HFFc6 (cell line): ENCODE results near the gene CRIP3. TPM values are rescaled to one million over a fixed set of nuclear protein-coding genes. Genes with fewer than 3 reads are reported as not detected.
A peak's percentile ranks its signal among the peaks of the same experiment; 100 is the strongest.

Source experiments
- DNase-seq: peaks from one replicate; pipeline ENCODE4 v3.0.0-alpha.2; 2018
- H3K27ac Mint-ChIP-seq: 2 replicates; pipeline ENCODE4 v1.8.0; 2020; ENCODE audit warnings: mild to moderate bottlenecking, mixed read lengths
- H3K27me3 Mint-ChIP-seq: 2 replicates; pipeline ENCODE4 v1.8.0; 2021; ENCODE audit warnings: mild to moderate bottlenecking, moderate library complexity, mixed read lengths; ENCODE audit not compliant: insufficient read depth
- H3K36me3 Mint-ChIP-seq: 2 replicates; pipeline ENCODE4 v1.8.0; 2021; ENCODE audit warnings: low read depth, mixed read lengths
- H3K4me1 Mint-ChIP-seq: 2 replicates; pipeline ENCODE4 v1.8.0; 2020; ENCODE audit warnings: low read depth, mixed read lengths
- H3K4me3 Mint-ChIP-seq: 2 replicates; pipeline ENCODE4 v1.8.0; 2020; ENCODE audit warnings: mild to moderate bottlenecking, moderate library complexity, mixed read lengths
- H3K9me3 Mint-ChIP-seq: 2 replicates; pipeline ENCODE4 v1.8.0; 2020; ENCODE audit warnings: mild to moderate bottlenecking, mixed read lengths
- CTCF ChIP-seq: fragments of 200-600 bp; sonication (generic); IDR thresholded peaks from 2 replicates; pipeline ENCODE4 v1.5.0; 2021; ENCODE audit warnings: antibody characterized with exemption, mild to moderate bottlenecking
- total RNA-seq, 6 experiments: library from RNA; stranded (reverse); fragmentation: NEBNext Ultra II Directional; extraction: Animal tissue kit (Norgen Biotek cat#: 25700); gene quantifications; 2 replicates in 1 of 6; 3 replicates in 5 of 6; pipeline ENCODE4 v1.2.3, GENCODE V29; 2021

Gene CRIP3
- total RNA-seq, 6 experiments from 2014 or later = not detected

GRCh38 chr6:43277643-43278523 lies 30.7 kb downstream of the CRIP3 start:
- Mint-ChIP-seq H3K27me3 (peaks cover 22% of the 10 kb centered on the region), H3K36me3 (no peaks in the 10 kb centered on the region), H3K9me3 (no peaks in the 10 kb centered on the region), H3K4me3 (no peak overlapping the region), H3K4me1 (peaks cover 25% of the 10 kb centered on the region), H3K27ac (peak overlapping the region; percentile 84)
- peak; percentile 2 for DNase-seq
- no peak for TF ChIP-seq CTCF

- TF ChIP-seq CTCF = no peak
- no peak for DNase-seq
- Mint-ChIP-seq H3K36me3 (no peaks in the 10 kb centered on the region), H3K9me3 (no peaks in the 10 kb centered on the region), H3K27ac (no peak overlapping the region), H3K27me3 (peaks cover 20% of the 10 kb centered on the region), H3K4me3 (no peak overlapping the region), H3K4me1 (peaks cover 25% of the 10 kb centered on the region)
These were observed 31.4 kb downstream of the CRIP3 start for GRCh38 chr6:43277306-43277642.

- no peaks in the 10 kb centered on the region for H3K9me3 Mint-ChIP-seq
These were observed 31.9 kb downstream of the CRIP3 start for GRCh38 chr6:43276577-43277305.

GRCh38 chr6:43275801-43276576 lies 32.6 kb downstream of the CRIP3 start:
- Mint-ChIP-seq H3K27me3 (peaks cover 18% of the 10 kb centered on the region), H3K4me3 (no peak overlapping the region), H3K4me1 (peaks cover 25% of the 10 kb centered on the region), H3K36me3 (no peaks in the 10 kb centered on the region), H3K27ac (no peak overlapping the region), H3K9me3 (no peaks in the 10 kb centered on the region)
- TF ChIP-seq CTCF = no peak
- DNase-seq = no peak

More at GRCh38 chr6:43276577-43277305, 31.9 kb downstream of the CRIP3 start:
- no peak for TF ChIP-seq CTCF
- no peaks in the 10 kb centered on the region for H3K36me3 Mint-ChIP-seq
- peaks cover 18% of the 10 kb centered on the region for H3K27me3 Mint-ChIP-seq
- H3K4me3 Mint-ChIP-seq = no peak overlapping the region
- H3K4me1 Mint-ChIP-seq = peaks cover 25% of the 10 kb centered on the region
- H3K27ac Mint-ChIP-seq = no peak overlapping the region
- DNase-seq = no peak

GRCh38 chr6:43274916-43275597 lies 33.6 kb downstream of the CRIP3 start:
- no peak for TF ChIP-seq CTCF
- Mint-ChIP-seq H3K4me3 (0 out of 2 replicates have a peak overlapping the region, but pooled peaks have one; percentile 42), H3K27me3 (peaks cover 23% of the 10 kb centered on the region)

More at GRCh38 chr6:43274916-43275597, 33.6 kb downstream of the CRIP3 start:
- Mint-ChIP-seq H3K27ac (no peak overlapping the region), H3K36me3 (no peaks in the 10 kb centered on the region), H3K4me1 (peaks cover 29% of the 10 kb centered on the region), H3K9me3 (no peaks in the 10 kb centered on the region)
- DNase-seq = no peak
